HepG2 (cell line): ENCODE results near the gene FKBP10. TPM values are rescaled to one million over a fixed set of nuclear protein-coding genes. Genes with fewer than 3 reads are reported as not detected.

Experiments used
- BCL6 ChIP-seq: IDR thresholded peaks from 2 replicates; pipeline ENCODE4 v1.6.1; 2016; ENCODE audit warnings: missing genetic modification reagents, missing compliant biosample characterization
- CC2D1A ChIP-seq: sonication (generic); formaldehyde crosslinking; IDR thresholded peaks from 2 replicates; pipeline ENCODE4 v1.8.1; 2023; ENCODE audit warnings: mild to moderate bottlenecking, missing genetic modification reagents
- CHD2 ChIP-seq: IDR thresholded peaks from 2 replicates; pipeline ENCODE4 v1.6.1; 2011; ENCODE audit warnings: low read depth, low read length, improper control_type of control experiment
- GTF3A ChIP-seq: sonication (generic); formaldehyde crosslinking; conservative IDR thresholded peaks from 2 replicates; pipeline ENCODE4 v1.4.0; 2020; ENCODE audit warnings: mild to moderate bottlenecking, missing genetic modification reagents
- HCFC1 ChIP-seq: fragments of 150-350 bp; IDR thresholded peaks from 2 replicates; pipeline ENCODE4 v1.6.1; 2014; ENCODE audit warnings: low read depth, low read length
- HOXD1 ChIP-seq: sonication (generic); formaldehyde crosslinking; IDR thresholded peaks from 2 replicates; pipeline ENCODE4 v1.5.0; 2020; ENCODE audit warnings: missing genetic modification reagents
- MAFK ChIP-seq, 2 experiments: IDR thresholded peaks in 1 of 2; conservative IDR thresholded peaks in 1 of 2; 2 replicates each; pipeline ENCODE4 v1.6.1; 2011; ENCODE audit warnings: improper control_type of control experiment in 2 of 2, low read length in 2 of 2
- MTA1 ChIP-seq: sonication (generic); formaldehyde crosslinking; IDR thresholded peaks from 2 replicates; pipeline ENCODE4 v1.4.0; 2020; ENCODE audit warnings: missing genetic modification reagents, mild to moderate bottlenecking, borderline replicate concordance
- REPIN1 ChIP-seq: sonication (generic); formaldehyde crosslinking; IDR thresholded peaks from 2 replicates; pipeline ENCODE4 v1.8.0; 2022; ENCODE audit warnings: missing genetic modification reagents, low read depth, mild to moderate bottlenecking, borderline replicate concordance
- SMAD9 ChIP-seq: sonication (generic); formaldehyde crosslinking; IDR thresholded peaks from 2 replicates; pipeline ENCODE4 v1.5.1; 2020; ENCODE audit warnings: mild to moderate bottlenecking, missing genetic modification reagents
- SP140L ChIP-seq: sonication (generic); formaldehyde crosslinking; IDR thresholded peaks from 2 replicates; pipeline ENCODE4 v1.4.0; 2020; ENCODE audit warnings: missing genetic modification reagents, borderline replicate concordance
- ZBTB2 ChIP-seq: sonication (generic); formaldehyde crosslinking; IDR thresholded peaks from 2 replicates; pipeline ENCODE4 v1.8.0; 2022; ENCODE audit warnings: low read depth, missing genetic modification reagents
- ZHX1 ChIP-seq: sonication (generic); formaldehyde crosslinking; IDR thresholded peaks from 2 replicates; pipeline ENCODE4 v1.8.1; 2022; ENCODE audit warnings: low read depth, mild to moderate bottlenecking, missing genetic modification reagents
- ZNF382 ChIP-seq: sonication (generic); formaldehyde crosslinking; IDR thresholded peaks from 2 replicates; pipeline ENCODE4 v1.5.0; 2020; ENCODE audit warnings: missing genetic modification reagents, mild to moderate bottlenecking, borderline replicate concordance
- ZNF432 ChIP-seq: sonication (generic); formaldehyde crosslinking; IDR thresholded peaks from 2 replicates; pipeline ENCODE4 v1.5.0; 2020; ENCODE audit warnings: missing genetic modification reagents, mild to moderate bottlenecking, borderline replicate concordance
- ZNF543 ChIP-seq: sonication (generic); formaldehyde crosslinking; IDR thresholded peaks from 2 replicates; pipeline ENCODE4 v1.4.0; 2020; ENCODE audit warnings: mild to moderate bottlenecking, missing genetic modification reagents
- ZNF547 ChIP-seq: sonication (generic); formaldehyde crosslinking; IDR thresholded peaks from 2 replicates; pipeline ENCODE4 v1.5.1; 2020; ENCODE audit warnings: mild to moderate bottlenecking, missing genetic modification reagents
- ZNF782 ChIP-seq: sonication (generic); formaldehyde crosslinking; IDR thresholded peaks from 2 replicates; pipeline ENCODE4 v1.4.0; 2020; ENCODE audit warnings: missing genetic modification reagents, mild to moderate bottlenecking, borderline replicate concordance
- polyA plus RNA-seq, 8 experiments: library from polyadenylated mRNA; depleted of rRNA in 3 of 8; stranded (reverse) in 7 of 8; unstranded in 1 of 8; fragments of >200 nt; fragmentation: Illumina TruSeq in 4 of 8; extraction: Trizol in 4 of 8; gene quantifications; 2 replicates each; pipeline versions ENCODE4 v1.2.1 to v1.2.3, GENCODE V29; 2011 to 2016; ENCODE audit warnings: low read depth in 4 of 8, missing spikeins in 1 of 8, mixed read lengths in 1 of 8; ENCODE audit not compliant: insufficient read depth in 1 of 8
- total RNA-seq, 5 experiments: library from RNA; depleted of rRNA; stranded (reverse); fragments of >200 nt; fragmentation: Illumina TruSeq; extraction: Trizol; gene quantifications; 2 replicates each; pipeline ENCODE4 v1.2.3, GENCODE V29; 2016; ENCODE audit warnings: low read depth in 1 of 5
- TF ChIP-seq, protein P1 (sequence below): IDR thresholded peaks from 2 replicates; pipeline ENCODE4 v1.6.1; 2016; ENCODE audit warnings: missing compliant biosample characterization, missing genetic modification reagents, borderline replicate concordance
- TF ChIP-seq, protein P2 (sequence below): sonication (generic); formaldehyde crosslinking; IDR thresholded peaks from 2 replicates; pipeline ENCODE4 v1.4.0; 2020; ENCODE audit warnings: missing genetic modification reagents; ENCODE audit errors: not compliant biosample characterization

Gene FKBP10
- total and polyA plus RNA-seq, 2 of the 13 experiments (the other 11 are each of a cell fraction or from before 2014, with no cell fraction given) = 149 to 573 TPM

DNA sequence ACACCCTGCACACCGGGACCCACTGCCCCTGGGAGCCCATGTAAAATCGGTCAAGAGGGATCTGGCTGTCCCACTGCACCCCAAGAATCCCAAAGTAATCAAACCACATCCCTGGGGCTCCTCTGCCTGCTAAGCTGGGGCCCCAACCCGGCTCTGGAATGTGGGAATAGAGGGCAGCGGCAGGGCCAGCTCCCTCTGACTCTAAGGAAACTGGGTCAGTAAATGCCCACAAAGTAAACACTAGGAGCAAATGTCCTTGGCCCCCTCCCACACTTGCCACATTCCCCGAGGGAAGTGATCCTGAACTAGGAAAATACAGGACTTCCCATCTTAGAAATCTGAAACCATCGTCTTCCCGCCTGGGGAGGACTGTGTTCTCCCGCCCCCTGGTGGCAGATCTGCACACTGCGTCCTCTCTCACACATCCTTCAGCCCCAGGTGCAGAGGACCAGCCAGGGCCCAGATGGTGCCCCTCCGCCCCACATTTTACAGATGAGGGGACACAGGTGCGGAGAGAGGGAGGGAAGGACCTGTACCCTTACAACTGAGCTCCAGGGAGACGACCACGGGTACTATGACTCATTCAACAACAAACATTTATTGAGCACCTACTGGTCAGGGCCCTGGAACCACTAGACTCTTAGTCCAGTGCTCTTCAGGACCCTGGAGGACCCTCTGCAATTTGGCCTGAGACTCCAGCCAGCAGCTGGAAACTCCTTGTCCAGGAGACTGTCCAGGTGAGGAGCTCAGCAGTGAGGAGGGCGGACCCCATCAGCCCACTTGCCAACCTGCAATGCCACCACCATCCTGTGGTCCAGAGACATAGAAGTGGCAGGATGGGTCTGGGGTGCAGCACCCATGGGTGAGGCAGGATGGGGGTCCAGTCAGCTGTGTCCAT, 11.2 kb upstream of the FKBP10 start (continued):
- 0 out of 2 replicates have a peak, but pooled peaks have one; percentile 5 for TF ChIP-seq ZHX1
- no peak for TF ChIP-seq ZNF382 (CRISPR knock-in tag)
- TF ChIP-seq REPIN1 = no peak; the same call in 1 of the 2 replicates
- no peak for TF ChIP-seq SP140L (CRISPR knock-in tag)
- peak; percentile 83 for TF ChIP-seq MTA1 (CRISPR knock-in tag)
- TF ChIP-seq, protein P1, sequence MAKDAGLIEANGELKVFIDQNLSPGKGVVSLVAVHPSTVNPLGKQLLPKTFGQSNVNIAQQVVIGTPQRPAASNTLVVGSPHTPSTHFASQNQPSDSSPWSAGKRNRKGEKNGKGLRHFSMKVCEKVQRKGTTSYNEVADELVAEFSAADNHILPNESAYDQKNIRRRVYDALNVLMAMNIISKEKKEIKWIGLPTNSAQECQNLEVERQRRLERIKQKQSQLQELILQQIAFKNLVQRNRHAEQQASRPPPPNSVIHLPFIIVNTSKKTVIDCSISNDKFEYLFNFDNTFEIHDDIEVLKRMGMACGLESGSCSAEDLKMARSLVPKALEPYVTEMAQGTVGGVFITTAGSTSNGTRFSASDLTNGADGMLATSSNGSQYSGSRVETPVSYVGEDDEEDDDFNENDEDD (CRISPR knock-in tag) = peak; percentile 81; the same call in 1 of the 2 replicates
- TF ChIP-seq HCFC1 = no peak
- TF ChIP-seq, protein P2, sequence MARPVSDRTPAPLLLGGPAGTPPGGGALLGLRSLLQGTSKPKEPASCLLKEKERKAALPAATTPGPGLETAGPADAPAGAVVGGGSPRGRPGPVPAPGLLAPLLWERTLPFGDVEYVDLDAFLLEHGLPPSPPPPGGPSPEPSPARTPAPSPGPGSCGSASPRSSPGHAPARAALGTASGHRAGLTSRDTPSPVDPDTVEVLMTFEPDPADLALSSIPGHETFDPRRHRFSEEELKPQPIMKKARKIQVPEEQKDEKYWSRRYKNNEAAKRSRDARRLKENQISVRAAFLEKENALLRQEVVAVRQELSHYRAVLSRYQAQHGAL = peak; percentile 30
- TF ChIP-seq ZNF432 (CRISPR knock-in tag) = no peak
- TF ChIP-seq BCL6 (CRISPR knock-in tag) = 0 out of 2 replicates have a peak, but pooled peaks have one; percentile 39
- TF ChIP-seq GTF3A = peak; percentile 73; the same call in 1 of the 2 replicates
- no peak for TF ChIP-seq ZNF782 (CRISPR knock-in tag)
- peak; percentile 72; the same call in 1 of the 2 replicates for TF ChIP-seq ZNF543 (CRISPR knock-in tag)
- TF ChIP-seq HOXD1 = no peak
- no peak for TF ChIP-seq ZBTB2
- TF ChIP-seq ZNF547 (CRISPR knock-in tag) = no peak
- TF ChIP-seq SMAD9 (CRISPR knock-in tag) = no peak
- no peak for TF ChIP-seq CHD2
- TF ChIP-seq CC2D1A (CRISPR knock-in tag) = no peak
- TF ChIP-seq MAFK (conservative IDR thresholded peaks at IDR 0.05 in 1 of 2, IDR thresholded peaks at IDR 0.05 in 1 of 2; ENCODE audit: low read length in 2 of 2) = no peak
